Effector memory CD4-positive, alpha-beta T cell (primary cell): ENCODE measurements around the gene SYTL4.
A peak's percentile ranks its signal among the peaks of the same experiment; 100 is the strongest.

Experiments used
- DNase-seq, 3 donors: peaks; one replicate each; pipeline ENCODE4 v3.0.0-alpha.2; 2020
- H3K27ac ChIP-seq: 2 replicates; pipeline ENCODE4 v1.7.0; 2013; ENCODE audit warnings: mild to moderate bottlenecking, low read length, moderate library complexity; ENCODE audit not compliant: insufficient read depth, poor library complexity, severe bottlenecking
- H3K27me3 ChIP-seq: replicated peaks from 2 replicates; pipeline ENCODE4 v1.7.0; 2013; ENCODE audit warnings: mild to moderate bottlenecking, low read length; ENCODE audit not compliant: insufficient read depth, control insufficient read depth, poor library complexity, severe bottlenecking
- H3K36me3 ChIP-seq: 2 replicates; pipeline ENCODE4 v1.7.0; 2013; ENCODE audit warnings: mild to moderate bottlenecking, low read length, moderate library complexity; ENCODE audit not compliant: control insufficient read depth, insufficient read depth
- H3K4me1 ChIP-seq: 2 replicates; pipeline ENCODE4 v1.7.0; 2013; ENCODE audit warnings: low read length, mild to moderate bottlenecking; ENCODE audit not compliant: control insufficient read depth, insufficient read depth, poor library complexity, severe bottlenecking
- H3K4me3 ChIP-seq: 2 replicates; pipeline ENCODE4 v1.7.0; 2013; ENCODE audit warnings: low read length, low read depth, mild to moderate bottlenecking; ENCODE audit not compliant: insufficient read depth, poor library complexity, severe bottlenecking
- H3K9me3 ChIP-seq: 2 replicates; pipeline ENCODE4 v1.7.0; 2013; ENCODE audit warnings: mild to moderate bottlenecking, low read length, moderate library complexity; ENCODE audit not compliant: control insufficient read depth

SYTL4 gene

DNA sequence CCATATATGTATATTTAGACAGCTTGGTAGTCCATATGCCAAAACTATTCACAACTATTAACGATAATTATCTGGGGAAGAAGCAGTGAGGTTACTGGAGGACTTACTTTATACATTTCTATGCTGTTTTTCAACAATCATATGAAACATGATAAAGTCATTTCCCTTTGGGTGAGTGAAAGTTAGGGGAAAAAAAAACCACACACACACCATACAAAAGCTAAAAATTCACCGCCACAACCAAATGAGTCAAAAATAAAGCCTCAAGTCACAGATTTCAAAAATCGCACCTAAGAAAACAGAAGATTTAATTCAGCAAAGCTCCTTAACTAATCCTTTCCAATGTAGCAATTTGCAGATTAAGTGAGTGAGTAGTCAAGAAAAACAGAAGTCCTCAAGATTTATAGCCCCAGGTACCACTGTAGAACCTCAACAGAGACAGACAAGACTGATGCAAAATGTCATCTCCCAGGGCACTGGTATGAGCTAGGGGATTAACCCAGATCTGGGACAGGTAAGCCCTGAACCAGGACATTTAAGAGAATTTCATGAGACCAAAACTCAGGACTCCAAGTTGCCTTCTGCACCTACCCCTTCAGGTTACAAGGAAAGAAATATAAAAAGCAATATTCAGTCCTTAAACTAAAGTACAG is 35.1 kb downstream of the SYTL4 start:
- no peaks in the 10 kb centered on the region for H3K27me3 ChIP-seq
- no peaks in the 10 kb centered on the region for H3K36me3 ChIP-seq
- no peak for DNase-seq
- H3K9me3 ChIP-seq, result no peaks in the 10 kb centered on the region
- H3K27ac ChIP-seq, result no peak overlapping the region
- H3K4me3 ChIP-seq, result no peak overlapping the region
- H3K4me1 ChIP-seq, result no peaks in the 10 kb centered on the region

DNA sequence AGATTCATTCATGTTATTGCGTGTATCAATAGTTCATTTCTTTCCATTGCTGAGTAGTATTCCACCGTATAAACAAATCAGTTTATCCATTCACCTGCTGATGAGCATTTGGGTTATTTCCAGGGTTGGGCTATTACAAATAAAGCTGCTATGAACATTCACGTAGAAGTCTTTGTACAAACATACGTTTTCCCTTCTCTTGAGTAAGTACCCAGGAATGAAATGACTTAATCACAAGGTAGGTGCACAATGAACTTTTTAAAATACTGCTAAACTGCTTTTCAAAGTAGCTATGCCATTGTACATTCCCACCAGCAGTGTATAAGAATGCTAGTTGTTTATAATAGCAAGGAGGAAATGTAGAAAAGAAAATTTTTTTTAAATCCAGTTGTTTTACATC is 35.9 kb downstream of the SYTL4 start:
- H3K27ac ChIP-seq, result no peak overlapping the region
- no peaks in the 10 kb centered on the region for H3K4me1 ChIP-seq
- H3K9me3 ChIP-seq, result no peaks in the 10 kb centered on the region
- H3K4me3 ChIP-seq, result no peak overlapping the region
- no peak for DNase-seq
- H3K36me3 ChIP-seq, result no peaks in the 10 kb centered on the region
- no peaks in the 10 kb centered on the region for H3K27me3 ChIP-seq

DNA sequence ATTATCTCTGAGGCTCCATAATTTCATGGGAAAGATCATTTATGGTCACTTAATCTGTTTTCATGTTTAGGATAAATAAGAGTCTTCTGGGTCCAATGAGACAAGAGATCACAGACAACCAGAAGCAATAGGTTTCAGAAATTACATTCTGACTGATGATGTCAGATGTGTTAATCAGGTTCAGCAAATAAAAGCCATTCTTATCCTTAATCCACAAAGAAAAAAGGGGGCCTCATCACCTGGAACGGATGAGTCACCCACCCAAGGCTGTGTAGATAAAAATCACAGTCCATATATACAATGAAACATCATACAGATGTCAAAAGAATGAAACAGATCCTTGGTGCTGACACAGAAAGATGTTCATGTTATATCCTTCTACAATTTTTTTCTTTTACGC is 36.6 kb downstream of the SYTL4 start:
- Histone ChIP-seq H3K4me1 (no peaks in the 10 kb centered on the region), H3K4me3 (no peak overlapping the region), H3K27me3 (no peaks in the 10 kb centered on the region), H3K36me3 (no peaks in the 10 kb centered on the region), H3K9me3 (no peaks in the 10 kb centered on the region), H3K27ac (no peak overlapping the region)
- no peak for DNase-seq

DNA sequence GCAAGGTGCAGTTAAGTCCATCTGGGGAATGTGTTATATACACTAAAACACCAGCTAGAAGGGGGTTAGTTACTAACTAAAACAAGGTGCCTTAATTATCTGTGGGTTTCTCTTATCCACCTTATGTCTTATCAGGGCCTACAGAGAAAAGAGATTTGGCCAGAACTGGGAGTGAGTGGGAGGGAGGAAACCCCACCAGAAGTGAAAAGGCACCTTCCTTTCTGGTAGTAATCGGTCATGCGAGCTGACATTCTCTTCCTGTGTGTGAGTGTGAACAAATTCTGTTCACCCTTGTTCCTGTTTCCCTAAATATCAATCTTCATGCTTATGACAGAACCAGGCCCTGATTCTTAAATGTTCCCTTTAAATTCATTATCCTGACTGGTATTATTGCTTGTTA is 44.4 kb downstream of the SYTL4 start:
- H3K4me3 ChIP-seq, result no peak overlapping the region

DNA sequence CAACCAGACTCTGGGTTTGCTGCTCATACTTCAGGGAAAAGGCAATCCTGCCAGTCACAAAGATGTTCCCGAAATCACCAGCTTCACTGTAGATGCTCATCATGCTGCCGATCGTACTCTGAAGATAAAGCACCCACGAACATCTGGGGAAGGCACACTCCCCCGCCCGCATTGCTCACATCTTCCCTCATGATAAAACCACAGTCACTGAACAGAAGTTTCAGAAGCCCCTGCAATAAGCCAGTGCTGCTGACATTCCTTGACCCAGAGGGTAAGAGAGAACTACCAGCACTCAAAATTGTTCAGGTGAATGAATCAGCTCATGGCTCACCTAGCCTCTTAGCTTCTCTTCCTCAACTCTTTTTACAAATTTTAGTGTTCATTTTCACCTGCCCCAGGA is 44.8 kb downstream of the SYTL4 start:
- Histone ChIP-seq H3K36me3 (no peaks in the 10 kb centered on the region), H3K27me3 (no peaks in the 10 kb centered on the region), H3K9me3 (no peaks in the 10 kb centered on the region), H3K27ac (no peak overlapping the region), H3K4me3 (no peak overlapping the region), H3K4me1 (no peaks in the 10 kb centered on the region)
- DNase-seq, result no peak

More for the DNA sequence above, 44.4 kb downstream of the SYTL4 start:
- no peak for DNase-seq
- H3K27ac ChIP-seq, result no peak overlapping the region
- no peaks in the 10 kb centered on the region for H3K27me3 ChIP-seq
- no peaks in the 10 kb centered on the region for H3K36me3 ChIP-seq
- no peaks in the 10 kb centered on the region for H3K4me1 ChIP-seq
- no peaks in the 10 kb centered on the region for H3K9me3 ChIP-seq

DNA sequence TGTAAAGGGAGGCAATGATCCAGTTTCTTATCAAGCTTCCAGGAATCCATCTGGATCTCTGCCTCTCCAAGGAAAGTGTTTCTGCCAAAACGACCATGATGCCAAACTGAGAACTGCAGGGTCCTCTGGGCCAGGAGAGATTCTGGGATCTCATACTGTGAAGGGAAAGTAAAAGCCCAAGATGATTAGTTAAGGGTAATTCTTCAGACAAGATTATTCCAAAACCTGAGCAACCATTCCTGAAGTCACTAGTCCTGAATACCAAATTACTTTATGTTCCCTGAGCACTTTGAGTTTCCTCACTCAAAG is 46.0 kb downstream of the SYTL4 start:
- H3K4me3 ChIP-seq, result no peak overlapping the region
- no peak for DNase-seq
- H3K27ac ChIP-seq, result no peak overlapping the region
- no peaks in the 10 kb centered on the region for H3K4me1 ChIP-seq
- H3K27me3 ChIP-seq, result no peaks in the 10 kb centered on the region
- no peaks in the 10 kb centered on the region for H3K36me3 ChIP-seq
- H3K9me3 ChIP-seq, result no peaks in the 10 kb centered on the region

DNA sequence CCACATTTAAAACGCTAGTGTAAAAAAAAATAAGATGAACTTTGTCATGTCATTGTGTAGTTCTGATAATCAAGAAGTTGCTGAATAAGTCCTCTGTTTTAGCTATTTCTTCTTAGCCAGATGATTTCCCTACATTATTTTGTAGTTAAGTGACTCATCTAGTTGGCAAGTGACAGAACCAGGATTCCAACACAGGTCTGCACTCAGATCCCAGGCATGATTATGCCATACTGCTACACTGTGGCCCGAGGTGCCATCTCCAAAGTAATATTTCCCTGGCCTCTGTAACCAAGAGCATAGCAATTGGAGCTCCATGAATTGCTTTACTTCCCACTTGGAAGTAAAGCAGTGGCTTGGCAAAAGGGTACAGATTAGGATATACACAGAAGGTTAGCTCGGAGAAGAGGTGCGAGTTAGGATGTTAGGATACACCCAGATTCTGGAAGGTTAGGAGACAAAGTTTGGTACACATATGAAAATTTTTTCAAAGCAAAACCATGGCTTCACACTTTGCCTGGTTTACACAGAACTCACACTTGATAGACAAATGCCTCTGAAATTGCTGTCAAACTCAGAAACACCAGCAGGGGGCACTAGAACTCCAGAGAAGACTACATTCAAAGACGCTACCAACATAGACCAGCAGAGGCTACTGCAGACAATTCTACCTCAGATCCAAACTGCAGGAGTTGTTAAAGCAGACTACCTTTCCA is 46.5 kb downstream of the SYTL4 start:
- H3K4me3 ChIP-seq, result no peak overlapping the region
- H3K27me3 ChIP-seq, result no peaks in the 10 kb centered on the region
- H3K27ac ChIP-seq, result no peak overlapping the region
- H3K4me1 ChIP-seq, result no peaks in the 10 kb centered on the region
- peak; percentile 9 to 47 (median 17) for DNase-seq
- no peaks in the 10 kb centered on the region for H3K9me3 ChIP-seq
- no peaks in the 10 kb centered on the region for H3K36me3 ChIP-seq

DNA sequence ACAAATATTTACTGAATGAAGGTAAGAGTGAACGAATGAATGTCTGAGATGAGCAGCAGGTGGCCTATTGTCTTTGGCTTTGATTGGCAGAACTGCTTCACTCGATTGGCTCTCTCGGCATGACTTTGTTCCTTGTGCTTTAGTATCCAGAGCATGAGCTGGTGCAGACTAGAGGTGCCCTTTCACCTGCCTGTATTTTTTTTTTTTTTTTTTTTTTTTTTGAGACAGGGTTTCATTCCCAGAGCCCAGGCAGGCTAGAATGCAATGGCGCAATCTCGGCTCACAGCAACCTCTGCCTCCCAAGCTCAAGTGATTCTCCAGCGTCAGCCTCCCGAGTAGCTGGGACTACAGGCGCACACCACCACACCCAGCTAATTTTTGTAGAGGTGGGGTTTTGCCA is 49.0 kb downstream of the SYTL4 start:
- Histone ChIP-seq H3K4me1 (no peaks in the 10 kb centered on the region), H3K27ac (no peak overlapping the region), H3K27me3 (no peaks in the 10 kb centered on the region), H3K9me3 (no peaks in the 10 kb centered on the region), H3K36me3 (no peaks in the 10 kb centered on the region), H3K4me3 (no peak overlapping the region)
- DNase-seq, result no peak

DNA sequence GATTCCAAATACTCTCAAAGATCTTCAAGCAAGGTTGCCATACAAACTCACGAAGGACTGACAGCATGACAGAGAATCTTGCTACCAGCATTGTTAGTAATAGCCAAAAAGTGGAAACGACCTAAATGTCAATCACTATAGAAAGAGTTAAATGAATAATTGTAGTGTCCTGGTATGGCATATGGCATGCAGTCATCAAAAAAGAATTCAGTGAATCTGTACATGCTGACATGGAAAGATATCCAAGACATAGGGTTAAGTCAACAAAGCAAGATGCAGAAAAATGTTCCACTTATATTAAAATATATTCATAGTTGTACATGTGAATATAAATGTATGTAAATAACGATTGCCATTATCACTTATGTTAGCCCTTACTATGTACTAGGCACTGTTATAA is 50.3 kb downstream of the SYTL4 start:
- H3K4me1 ChIP-seq, result no peaks in the 10 kb centered on the region
- no peak overlapping the region for H3K27ac ChIP-seq
- H3K4me3 ChIP-seq, result no peak overlapping the region
- H3K27me3 ChIP-seq, result no peaks in the 10 kb centered on the region
- H3K9me3 ChIP-seq, result no peaks in the 10 kb centered on the region
- no peaks in the 10 kb centered on the region for H3K36me3 ChIP-seq
- DNase-seq, result no peak

DNA sequence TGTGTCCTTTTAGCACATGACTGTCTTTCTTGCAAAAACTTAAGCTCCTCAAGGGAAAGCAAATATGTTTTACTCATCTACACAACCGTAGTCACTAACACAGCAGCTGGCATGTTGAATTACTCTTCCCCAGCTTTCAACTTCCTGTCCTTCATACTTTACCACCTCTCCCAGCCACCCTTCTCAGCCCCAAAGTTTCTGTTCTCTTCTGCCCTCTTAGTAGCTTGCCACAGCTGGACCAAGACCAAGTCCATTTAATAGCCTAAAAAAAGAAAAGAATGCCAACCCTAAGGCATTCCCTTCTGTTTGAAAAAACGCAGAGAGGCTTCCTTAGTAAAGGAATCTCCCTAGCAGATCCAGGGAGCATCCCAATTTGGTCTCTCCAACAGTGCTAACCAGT is 51.2 kb downstream of the SYTL4 start:
- Histone ChIP-seq H3K9me3 (no peaks in the 10 kb centered on the region), H3K27ac (no peak overlapping the region), H3K4me3 (no peak overlapping the region), H3K36me3 (no peaks in the 10 kb centered on the region), H3K4me1 (no peaks in the 10 kb centered on the region), H3K27me3 (no peaks in the 10 kb centered on the region)
- DNase-seq, result no peak
